Activated T-cell treated with anti-CD3 and anti-CD28 coated beads, Interleukin-2, amount 50 U/mL, for 24 hours (primary cell): ENCODE results near the gene WDR70.
"Not testable (repeated sequence)": the region's sequence is repeated elsewhere in the genome, so short reads cannot be mapped to it uniquely, and the experiment has no call there.

Experiments
- DNase-seq: peaks from one replicate; pipeline ENCODE4 v3.0.0-alpha.2; 2020
- H3K27ac Mint-ChIP-seq: 2 replicates; pipeline ENCODE4 v1.8.0; 2020; ENCODE audit warnings: mild to moderate bottlenecking, mixed read lengths
- H3K27me3 Mint-ChIP-seq: 2 replicates; pipeline ENCODE4 v1.8.0; 2020; ENCODE audit warnings: mixed read lengths
- H3K36me3 Mint-ChIP-seq: 2 replicates; pipeline ENCODE4 v1.8.0; 2020; ENCODE audit warnings: low read depth, mixed read lengths
- H3K4me1 Mint-ChIP-seq: 2 replicates; pipeline ENCODE4 v1.8.0; 2020; ENCODE audit warnings: low read depth, mixed read lengths
- H3K4me3 Mint-ChIP-seq: 2 replicates; pipeline ENCODE4 v1.8.0; 2020; ENCODE audit warnings: mild to moderate bottlenecking, moderate library complexity, mixed read lengths
- H3K9me3 Mint-ChIP-seq: 2 replicates; pipeline ENCODE4 v1.8.0; 2020; ENCODE audit warnings: mixed read lengths

WDR70 gene

GRCh38 chr5:37478121-37478894 lies 99.2 kb downstream of the WDR70 start:
- H3K27ac Mint-ChIP-seq = no peak overlapping the region
- peaks cover 81% of the 10 kb centered on the region for H3K36me3 Mint-ChIP-seq
- H3K4me3 Mint-ChIP-seq = no peak overlapping the region
- no peaks in the 10 kb centered on the region for H3K4me1 Mint-ChIP-seq
- no peak for DNase-seq
- peaks cover 14% of the 10 kb centered on the region for H3K9me3 Mint-ChIP-seq
- H3K27me3 Mint-ChIP-seq = no peaks in the 10 kb centered on the region

GRCh38 chr5:37481395-37481794 lies 102.3 kb downstream of the WDR70 start:
- DNase-seq, H3K27me3 Mint-ChIP-seq, H3K4me3 Mint-ChIP-seq, H3K27ac Mint-ChIP-seq, H3K4me1 Mint-ChIP-seq: not testable (repeated sequence)
- peaks cover 15% of the 10 kb centered on the region for H3K9me3 Mint-ChIP-seq
- H3K36me3 Mint-ChIP-seq = peaks cover 81% of the 10 kb centered on the region

GRCh38 chr5:37490120-37490810 lies 111.1 kb downstream of the WDR70 start:
- H3K4me3 Mint-ChIP-seq = no peak overlapping the region
- no peaks in the 10 kb centered on the region for H3K27me3 Mint-ChIP-seq
- DNase-seq = no peak
- no peak overlapping the region for H3K27ac Mint-ChIP-seq
- H3K9me3 Mint-ChIP-seq = peaks cover 13% of the 10 kb centered on the region
- peaks cover 20% of the 10 kb centered on the region for H3K4me1 Mint-ChIP-seq
- peaks cover 52% of the 10 kb centered on the region for H3K36me3 Mint-ChIP-seq

- peaks cover 56% of the 10 kb centered on the region for H3K36me3 Mint-ChIP-seq
- peaks cover 20% of the 10 kb centered on the region for H3K4me1 Mint-ChIP-seq
- DNase-seq = no peak
- peaks cover 13% of the 10 kb centered on the region for H3K9me3 Mint-ChIP-seq
- no peak overlapping the region for H3K27ac Mint-ChIP-seq
- H3K27me3 Mint-ChIP-seq = no peaks in the 10 kb centered on the region
- H3K4me3 Mint-ChIP-seq = no peak overlapping the region
Measured at GRCh38 chr5:37490931-37491330, 111.8 kb downstream of the WDR70 start.

GRCh38 chr5:37492778-37493555 lies 113.8 kb downstream of the WDR70 start:
- H3K4me1 Mint-ChIP-seq = peaks cover 20% of the 10 kb centered on the region
- no peaks in the 10 kb centered on the region for H3K27me3 Mint-ChIP-seq
- H3K36me3 Mint-ChIP-seq = peaks cover 51% of the 10 kb centered on the region
- no peak overlapping the region for H3K27ac Mint-ChIP-seq
- no peak for DNase-seq
- no peak overlapping the region for H3K4me3 Mint-ChIP-seq
- peaks cover 8% of the 10 kb centered on the region for H3K9me3 Mint-ChIP-seq

GRCh38 chr5:37494756-37495155 lies 115.6 kb downstream of the WDR70 start:
- DNase-seq = no peak
- Mint-ChIP-seq H3K36me3 (peaks cover 54% of the 10 kb centered on the region), H3K27ac (no peak overlapping the region), H3K27me3 (no peaks in the 10 kb centered on the region), H3K9me3 (no peaks in the 10 kb centered on the region), H3K4me1 (peaks cover 14% of the 10 kb centered on the region), H3K4me3 (no peak overlapping the region)

- Mint-ChIP-seq H3K9me3 (no peaks in the 10 kb centered on the region), H3K4me1 (peaks cover 11% of the 10 kb centered on the region), H3K27me3 (no peaks in the 10 kb centered on the region), H3K4me3 (no peak overlapping the region), H3K36me3 (peaks cover 57% of the 10 kb centered on the region), H3K27ac (no peak overlapping the region)
- no peak for DNase-seq
Measured at GRCh38 chr5:37495210-37495609, 116.1 kb downstream of the WDR70 start.

GRCh38 chr5:37495668-37496347 lies 116.7 kb downstream of the WDR70 start:
- no peak for DNase-seq
- H3K9me3 Mint-ChIP-seq = no peaks in the 10 kb centered on the region
- H3K27me3 Mint-ChIP-seq = no peaks in the 10 kb centered on the region
- H3K27ac Mint-ChIP-seq = no peak overlapping the region
- H3K4me3 Mint-ChIP-seq = no peak overlapping the region
- H3K4me1 Mint-ChIP-seq = peaks cover 11% of the 10 kb centered on the region
- peaks cover 62% of the 10 kb centered on the region for H3K36me3 Mint-ChIP-seq

- H3K4me3 Mint-ChIP-seq = no peak overlapping the region
- no peaks in the 10 kb centered on the region for H3K27me3 Mint-ChIP-seq
- H3K27ac Mint-ChIP-seq = no peak overlapping the region
Measured at GRCh38 chr5:37496902-37497445, 117.9 kb downstream of the WDR70 start.

GRCh38 chr5:37501152-37501551 lies 122.0 kb downstream of the WDR70 start:
- no peak overlapping the region for H3K27ac Mint-ChIP-seq
- no peaks in the 10 kb centered on the region for H3K9me3 Mint-ChIP-seq
- H3K4me3 Mint-ChIP-seq = no peak overlapping the region
- H3K4me1 Mint-ChIP-seq = no peaks in the 10 kb centered on the region
- no peak for DNase-seq
- H3K27me3 Mint-ChIP-seq = no peaks in the 10 kb centered on the region
- peaks cover 79% of the 10 kb centered on the region for H3K36me3 Mint-ChIP-seq

More at GRCh38 chr5:37496902-37497445, 117.9 kb downstream of the WDR70 start:
- no peak for DNase-seq
- Mint-ChIP-seq H3K9me3 (no peaks in the 10 kb centered on the region), H3K36me3 (peaks cover 71% of the 10 kb centered on the region), H3K4me1 (peaks cover 6% of the 10 kb centered on the region)

- no peaks in the 10 kb centered on the region for H3K4me1 Mint-ChIP-seq
- H3K4me3 Mint-ChIP-seq = no peak overlapping the region
Measured at GRCh38 chr5:37506241-37506640, 127.1 kb downstream of the WDR70 start.

GRCh38 chr5:37506722-37507121 lies 127.6 kb downstream of the WDR70 start:
- Mint-ChIP-seq H3K4me3 (no peak overlapping the region), H3K9me3 (no peaks in the 10 kb centered on the region)

More at GRCh38 chr5:37506241-37506640, 127.1 kb downstream of the WDR70 start:
- H3K27me3 Mint-ChIP-seq = no peaks in the 10 kb centered on the region
- H3K36me3 Mint-ChIP-seq = peaks cover 75% of the 10 kb centered on the region
- no peak for DNase-seq
- no peaks in the 10 kb centered on the region for H3K9me3 Mint-ChIP-seq
- H3K27ac Mint-ChIP-seq = no peak overlapping the region

GRCh38 chr5:37511646-37512045 lies 132.5 kb downstream of the WDR70 start:
- no peak overlapping the region for H3K4me3 Mint-ChIP-seq
- no peak for DNase-seq
- H3K27me3 Mint-ChIP-seq = no peaks in the 10 kb centered on the region
- peaks cover 71% of the 10 kb centered on the region for H3K36me3 Mint-ChIP-seq
- no peak overlapping the region for H3K27ac Mint-ChIP-seq
- no peaks in the 10 kb centered on the region for H3K4me1 Mint-ChIP-seq
- no peaks in the 10 kb centered on the region for H3K9me3 Mint-ChIP-seq

More at GRCh38 chr5:37506722-37507121, 127.6 kb downstream of the WDR70 start:
- Mint-ChIP-seq H3K4me1 (no peaks in the 10 kb centered on the region), H3K27ac (no peak overlapping the region), H3K27me3 (no peaks in the 10 kb centered on the region), H3K36me3 (peaks cover 75% of the 10 kb centered on the region)
- DNase-seq = no peak

- H3K4me3 Mint-ChIP-seq = no peak overlapping the region
- H3K27me3 Mint-ChIP-seq = no peaks in the 10 kb centered on the region
- peaks cover 3% of the 10 kb centered on the region for H3K9me3 Mint-ChIP-seq
- H3K4me1 Mint-ChIP-seq = no peaks in the 10 kb centered on the region
- peaks cover 79% of the 10 kb centered on the region for H3K36me3 Mint-ChIP-seq
- H3K27ac Mint-ChIP-seq = no peak overlapping the region
- DNase-seq = no peak
Measured at GRCh38 chr5:37514946-37515345, 135.8 kb downstream of the WDR70 start.
